Neural cell (in vitro differentiated cells): Measurements from ENCODE around the gene SLC6A7. TPM values are rescaled to one million over a fixed set of nuclear protein-coding genes. Genes with fewer than 3 reads are reported as not detected.

Source experiments
- H2AFZ ChIP-seq: fragments of 200-600, 300-800 bp; sonication (generic), shearing (Covaris generic); 2 replicates; pipeline ENCODE4 v1.6.0; 2014; ENCODE audit warnings: low read depth, mild to moderate bottlenecking, antibody characterized with exemption, low read length, moderate library complexity
- H3F3A ChIP-seq: fragments of 200-600 bp; shearing (Covaris generic); 2 replicates; pipeline ENCODE4 v1.6.1; 2016; ENCODE audit warnings: mild to moderate bottlenecking, moderate library complexity, mixed read lengths, antibody characterized with exemption, low read length; ENCODE audit not compliant: insufficient read depth, poor library complexity, severe bottlenecking
- H3K27ac ChIP-seq: fragments of 200-600, 300-800 bp; sonication (generic), shearing (Covaris generic); 2 replicates; pipeline ENCODE4 v1.5.1; 2014; ENCODE audit warnings: mild to moderate bottlenecking, low read length, moderate library complexity
- H3K27me3 ChIP-seq: fragments of 300-800, 200-600 bp; sonication (generic), shearing (Covaris generic); 2 replicates; pipeline ENCODE4 v1.6.0; 2014; ENCODE audit warnings: mild to moderate bottlenecking, low read depth, low read length, moderate library complexity; ENCODE audit not compliant: insufficient read depth
- H3K36me3 ChIP-seq: fragments of 300-800, 200-600 bp; sonication (generic), shearing (Covaris generic); 2 replicates; pipeline ENCODE4 v1.5.1; 2014; ENCODE audit warnings: mild to moderate bottlenecking, antibody characterized with exemption, low read length, moderate library complexity; ENCODE audit not compliant: insufficient read depth
- H3K4me2 ChIP-seq: fragments of 300-800, 200-600 bp; sonication (generic), shearing (Covaris generic); 2 replicates; pipeline ENCODE4 v1.6.0; 2014; ENCODE audit warnings: mild to moderate bottlenecking, low read length
- H3K4me3 ChIP-seq: fragments of 300-800, 200-600 bp; sonication (generic), shearing (Covaris generic); 2 replicates; pipeline ENCODE4 v1.5.1; 2014; ENCODE audit warnings: mild to moderate bottlenecking, low read length, moderate library complexity
- H3K79me2 ChIP-seq: fragments of 200-600 bp; shearing (Covaris generic); replicated peaks from 2 replicates; pipeline ENCODE4 v1.6.0; 2014; ENCODE audit warnings: mild to moderate bottlenecking, low read length, moderate library complexity; ENCODE audit not compliant: insufficient read depth
- H3K9ac ChIP-seq: fragments of 300-800, 200-600 bp; sonication (generic), shearing (Covaris generic); 2 replicates; pipeline ENCODE4 v1.6.1; 2016; ENCODE audit warnings: mild to moderate bottlenecking, low read length, mixed read lengths
- H3K9me2 ChIP-seq: fragments of 200-600 bp; shearing (Covaris generic); 2 replicates; pipeline ENCODE4 v1.6.1; 2016; ENCODE audit warnings: mild to moderate bottlenecking, low read length, mixed read lengths; ENCODE audit not compliant: insufficient read depth
- H3K9me3 ChIP-seq: fragments of 200-600, 300-800 bp; sonication (generic), shearing (Covaris generic); 2 replicates; pipeline ENCODE4 v1.6.1; 2016; ENCODE audit warnings: mild to moderate bottlenecking, mixed run types, low read length, moderate library complexity, mixed read lengths
- H4K20me1 ChIP-seq: fragments of 200-600 bp; shearing (Covaris generic); 2 replicates; pipeline ENCODE4 v1.6.1; 2016; ENCODE audit warnings: mild to moderate bottlenecking, mixed run types; ENCODE audit not compliant: insufficient read depth
- EP300 ChIP-seq: fragments of 450-650 bp; conservative IDR thresholded peaks from 2 replicates; pipeline ENCODE4 v1.6.1; 2014; ENCODE audit warnings: antibody characterized with exemption, mild to moderate bottlenecking, moderate library complexity; ENCODE audit not compliant: poor library complexity, severe bottlenecking
- EZH2 ChIP-seq: fragments of 200-600, 300-800 bp; shearing (Covaris generic), sonication (generic); IDR thresholded peaks from 2 replicates; pipeline ENCODE4 v1.6.1; 2014; ENCODE audit warnings: antibody characterized with exemption, low read length, borderline replicate concordance, mild to moderate bottlenecking; ENCODE audit not compliant: insufficient read depth, poor library complexity, severe bottlenecking
- MXI1 ChIP-seq: fragments of 450-650 bp; conservative IDR thresholded peaks from 2 replicates; pipeline ENCODE4 v1.6.1; 2014; ENCODE audit warnings: antibody characterized with exemption, mild to moderate bottlenecking; ENCODE audit not compliant: poor library complexity, severe bottlenecking
- POLR2AphosphoS5 ChIP-seq: IDR thresholded peaks from 2 replicates; pipeline ENCODE4 v1.6.1; 2012
- RAD21 ChIP-seq: fragments of 450-650 bp; conservative IDR thresholded peaks from 2 replicates; pipeline ENCODE4 v1.6.1; 2014; ENCODE audit warnings: antibody characterized with exemption, mild to moderate bottlenecking, moderate library complexity
- REST ChIP-seq: IDR thresholded peaks from 2 replicates; pipeline ENCODE4 v1.6.1; 2012; ENCODE audit warnings: borderline replicate concordance
- SMC3 ChIP-seq: fragments of 450-650 bp; conservative IDR thresholded peaks from 2 replicates; pipeline ENCODE4 v1.6.1; 2014; ENCODE audit warnings: antibody characterized with exemption, mild to moderate bottlenecking, moderate library complexity; ENCODE audit not compliant: poor library complexity
- TAF1 ChIP-seq: IDR thresholded peaks from 2 replicates; pipeline ENCODE4 v1.6.1; 2012; ENCODE audit warnings: low read depth
- polyA plus RNA-seq: library from polyadenylated mRNA; depleted of rRNA; stranded (reverse); fragments of >200 nt; gene quantifications from 2 replicates; pipeline ENCODE4 v1.2.3, GENCODE V29; 2014
- TF ChIP-seq, protein P1 (sequence below): fragments of 450-650 bp; IDR thresholded peaks from 2 replicates; pipeline ENCODE4 v1.5.1; 2014; ENCODE audit warnings: antibody characterized with exemption, mild to moderate bottlenecking, moderate library complexity; ENCODE audit not compliant: poor library complexity, severe bottlenecking

SLC6A7 gene
- polyA plus RNA-seq, 1 donor from 2014 or later = 4.6 TPM

DNA sequence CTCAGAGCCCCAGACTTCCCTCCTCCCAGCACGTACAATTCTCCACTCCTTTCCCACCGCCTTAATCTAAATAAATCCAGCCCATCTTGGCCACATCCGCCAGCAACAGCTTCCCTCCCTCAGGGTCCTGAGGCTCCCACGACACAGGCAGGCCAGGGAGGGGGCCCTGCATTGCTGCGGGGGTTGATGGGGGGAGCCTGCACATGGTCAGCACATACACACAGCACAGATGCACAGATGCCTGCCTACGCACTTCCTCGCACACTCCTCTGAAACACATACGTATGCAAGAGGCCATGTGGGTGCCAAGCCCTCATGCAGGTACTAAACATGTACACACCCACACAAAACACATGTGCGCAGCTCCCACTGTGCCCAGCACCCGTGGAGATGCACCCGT is 49.0 kb upstream of the SLC6A7 start:
- no peaks in the 10 kb centered on the region for H3K9me3 ChIP-seq
- no peak overlapping the region for H2AFZ ChIP-seq
- no peaks in the 10 kb centered on the region for H3K9me2 ChIP-seq
- no peak overlapping the region for H3K4me2 ChIP-seq
- H3K27ac ChIP-seq = no peak overlapping the region
- no peaks in the 10 kb centered on the region for H4K20me1 ChIP-seq
- no peak for TF ChIP-seq TAF1
- no peak for TF ChIP-seq EP300
- TF ChIP-seq, protein P1, sequence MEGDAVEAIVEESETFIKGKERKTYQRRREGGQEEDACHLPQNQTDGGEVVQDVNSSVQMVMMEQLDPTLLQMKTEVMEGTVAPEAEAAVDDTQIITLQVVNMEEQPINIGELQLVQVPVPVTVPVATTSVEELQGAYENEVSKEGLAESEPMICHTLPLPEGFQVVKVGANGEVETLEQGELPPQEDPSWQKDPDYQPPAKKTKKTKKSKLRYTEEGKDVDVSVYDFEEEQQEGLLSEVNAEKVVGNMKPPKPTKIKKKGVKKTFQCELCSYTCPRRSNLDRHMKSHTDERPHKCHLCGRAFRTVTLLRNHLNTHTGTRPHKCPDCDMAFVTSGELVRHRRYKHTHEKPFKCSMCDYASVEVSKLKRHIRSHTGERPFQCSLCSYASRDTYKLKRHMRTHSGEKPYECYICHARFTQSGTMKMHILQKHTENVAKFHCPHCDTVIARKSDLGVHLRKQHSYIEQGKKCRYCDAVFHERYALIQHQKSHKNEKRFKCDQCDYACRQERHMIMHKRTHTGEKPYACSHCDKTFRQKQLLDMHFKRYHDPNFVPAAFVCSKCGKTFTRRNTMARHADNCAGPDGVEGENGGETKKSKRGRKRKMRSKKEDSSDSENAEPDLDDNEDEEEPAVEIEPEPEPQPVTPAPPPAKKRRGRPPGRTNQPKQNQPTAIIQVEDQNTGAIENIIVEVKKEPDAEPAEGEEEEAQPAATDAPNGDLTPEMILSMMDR = no peak
- no peak for TF ChIP-seq REST
- no peak for TF ChIP-seq MXI1
- no peak for TF ChIP-seq POLR2AphosphoS5
- no peak for TF ChIP-seq SMC3
- no peak for TF ChIP-seq RAD21
- TF ChIP-seq EZH2 = no peak
- no peak overlapping the region for H3K4me3 ChIP-seq
- H3K36me3 ChIP-seq = no peaks in the 10 kb centered on the region
- H3F3A ChIP-seq = no peaks in the 10 kb centered on the region
- H3K79me2 ChIP-seq = no peaks in the 10 kb centered on the region
- no peaks in the 10 kb centered on the region for H3K27me3 ChIP-seq
- H3K9ac ChIP-seq = no peak overlapping the region

GRCh38 chr5:150141544-150142184 is 48.2 kb upstream of the SLC6A7 start:
- H3K4me2 ChIP-seq = no peak overlapping the region

More at GRCh38 chr5:150141544-150142184, 48.2 kb upstream of the SLC6A7 start:
- no peaks in the 10 kb centered on the region for H3K27me3 ChIP-seq
- H3K79me2 ChIP-seq = no peaks in the 10 kb centered on the region
- H3K9me3 ChIP-seq = no peaks in the 10 kb centered on the region
- H3F3A ChIP-seq = no peaks in the 10 kb centered on the region
- no peaks in the 10 kb centered on the region for H4K20me1 ChIP-seq
- H3K9me2 ChIP-seq = no peaks in the 10 kb centered on the region
- no peak overlapping the region for H3K9ac ChIP-seq
- TF ChIP-seq REST (no peak), RAD21 (no peak), MXI1 (no peak), SMC3 (no peak), EP300 (no peak), TAF1 (no peak), POLR2AphosphoS5 (no peak), EZH2 (no peak)
- TF ChIP-seq, protein P1 = no peak
- H3K27ac ChIP-seq = no peak overlapping the region
- no peak overlapping the region for H2AFZ ChIP-seq
- no peak overlapping the region for H3K4me3 ChIP-seq
- H3K36me3 ChIP-seq = no peaks in the 10 kb centered on the region
